GM19035 (cell line): ENCODE data around the gene CNOT1.
"Not testable (repeated sequence)": the region's sequence is repeated elsewhere in the genome, so short reads cannot be mapped to it uniquely, and the experiment has no call there.

Experiments used
- ATAC-seq: cut with Tn5 transposase; IDR thresholded peaks from one replicate; pipeline ENCODE4 v1.9.1; 2021; ENCODE audit not compliant: unreplicated experiment

The CNOT1 gene

DNA sequence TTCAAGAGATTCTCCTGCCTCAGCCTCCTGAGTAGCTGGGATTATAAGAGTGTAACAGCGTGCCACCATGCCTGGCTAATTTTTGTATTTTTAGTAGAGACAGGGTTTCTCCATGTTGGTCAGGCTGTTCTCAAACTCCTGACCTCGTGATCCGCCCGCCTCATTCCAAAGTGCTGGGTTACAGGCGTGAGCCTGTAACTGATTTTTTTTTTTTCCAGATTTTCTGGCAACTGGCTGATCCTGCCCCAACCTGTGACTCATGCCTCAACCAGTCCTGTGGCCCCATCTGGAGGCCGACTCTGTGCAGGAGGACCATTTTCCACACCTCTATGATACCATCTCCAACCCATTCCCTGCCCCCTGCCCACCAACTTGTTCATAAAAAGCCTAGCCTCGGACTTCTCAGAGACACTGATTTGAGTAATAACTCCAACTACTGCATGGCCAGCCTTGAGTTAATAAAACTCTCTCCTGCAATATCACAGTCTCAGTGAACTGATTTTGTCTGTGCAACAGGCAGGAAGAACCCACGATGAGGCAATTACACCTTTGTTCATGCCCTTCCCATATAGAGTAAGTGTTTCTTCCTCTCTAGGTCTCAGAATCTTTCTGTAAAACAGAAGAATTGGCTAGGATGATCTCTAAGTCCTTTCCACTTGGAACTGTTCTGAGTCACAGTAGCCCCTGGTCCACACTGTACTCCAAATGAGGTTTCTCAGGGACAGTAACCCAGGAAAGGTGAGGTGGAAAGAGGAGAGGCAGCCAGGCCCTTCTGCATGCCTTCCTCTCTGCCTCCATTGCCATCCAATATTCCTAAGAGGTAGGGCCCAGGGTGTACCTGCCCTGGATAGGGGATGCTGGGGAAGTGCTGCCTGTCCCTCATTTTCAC lies 8.8 kb upstream of the CNOT1 start:
- no peak for ATAC-seq

DNA sequence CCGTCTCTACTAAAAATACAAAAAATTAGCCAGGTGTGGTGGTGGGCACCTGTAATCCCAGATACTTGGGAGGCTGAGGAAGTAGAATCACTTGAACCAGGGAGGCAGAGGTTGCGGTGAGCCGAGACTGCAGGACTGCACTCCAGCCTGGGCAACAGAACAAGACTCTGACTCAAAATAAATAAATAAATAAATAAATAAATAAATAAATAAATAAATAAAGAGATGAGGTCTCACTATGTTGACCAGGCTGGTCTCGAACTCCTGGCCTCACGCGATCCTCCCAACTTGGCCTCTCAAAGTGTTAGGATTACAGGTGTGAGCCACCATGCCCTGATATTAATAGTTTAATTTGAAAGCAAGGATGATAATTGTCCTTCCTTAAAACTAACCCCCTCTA lies 7.4 kb upstream of the CNOT1 start:
- not testable (repeated sequence) for ATAC-seq

DNA sequence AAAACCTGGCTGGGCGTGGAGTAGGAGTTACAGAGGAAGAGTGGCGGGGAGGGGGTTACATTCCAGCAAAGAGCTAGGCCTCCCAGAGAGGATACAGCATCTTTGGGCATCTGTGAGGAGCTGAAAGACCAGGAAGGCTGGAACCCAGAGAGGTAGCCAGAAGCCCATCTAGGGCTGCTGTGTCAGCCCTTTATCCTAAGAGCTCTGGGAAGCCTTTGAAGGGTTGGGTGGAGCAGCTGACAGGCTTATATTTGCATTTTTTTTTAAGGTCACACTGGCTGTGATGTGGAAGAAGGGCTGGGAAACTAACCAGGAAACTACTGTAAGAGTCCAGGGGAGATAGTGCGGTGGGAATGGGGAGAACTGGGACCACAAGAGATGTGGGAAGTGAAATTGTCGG lies 6.8 kb upstream of the CNOT1 start:
- no peak for ATAC-seq

DNA sequence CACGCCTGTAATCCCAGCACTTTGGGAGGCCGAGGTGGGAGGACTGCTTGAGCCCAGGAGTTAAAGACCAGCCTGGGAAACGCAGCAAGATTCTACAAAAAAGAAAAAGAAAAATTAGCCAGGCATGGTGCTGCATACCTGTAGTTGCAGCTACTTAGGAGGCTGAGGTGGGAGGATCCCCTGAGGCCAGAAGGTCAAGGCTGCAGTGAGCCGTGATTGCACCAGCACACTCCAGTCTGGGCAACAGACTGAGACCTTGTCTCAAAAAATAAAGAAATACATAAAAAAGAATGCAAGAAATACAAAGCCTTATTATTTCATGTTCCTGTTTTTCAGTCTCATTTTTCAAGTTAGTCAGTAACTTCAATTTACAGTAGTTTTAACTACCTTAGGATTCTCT lies 5.9 kb upstream of the CNOT1 start:
- no peak for ATAC-seq

DNA sequence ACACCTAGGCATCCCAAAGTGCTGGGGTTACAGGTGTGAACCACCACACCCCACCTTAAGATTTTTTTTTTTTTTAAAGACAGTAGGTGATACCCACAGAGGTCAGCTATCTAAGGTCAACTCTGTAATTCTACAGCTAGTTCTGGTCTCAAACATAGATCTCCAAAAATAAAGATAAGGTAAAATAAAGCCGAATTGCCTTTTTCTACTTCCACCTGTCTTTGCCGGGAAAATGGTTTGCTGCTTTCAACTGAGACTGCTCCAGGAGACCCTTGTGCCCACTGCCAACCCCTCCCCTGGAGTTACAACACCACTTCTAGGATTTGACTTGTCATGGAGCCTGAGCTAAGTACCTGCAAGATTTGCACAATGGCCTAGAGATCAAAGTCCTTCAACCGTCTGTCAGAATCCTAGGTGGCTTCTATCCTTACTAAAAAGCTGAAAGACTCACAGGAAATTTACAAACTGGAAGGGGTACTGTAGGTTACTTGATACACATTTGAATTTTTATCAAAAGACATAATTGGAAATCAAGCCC lies 4.7 kb upstream of the CNOT1 start:
- no peak for ATAC-seq

DNA sequence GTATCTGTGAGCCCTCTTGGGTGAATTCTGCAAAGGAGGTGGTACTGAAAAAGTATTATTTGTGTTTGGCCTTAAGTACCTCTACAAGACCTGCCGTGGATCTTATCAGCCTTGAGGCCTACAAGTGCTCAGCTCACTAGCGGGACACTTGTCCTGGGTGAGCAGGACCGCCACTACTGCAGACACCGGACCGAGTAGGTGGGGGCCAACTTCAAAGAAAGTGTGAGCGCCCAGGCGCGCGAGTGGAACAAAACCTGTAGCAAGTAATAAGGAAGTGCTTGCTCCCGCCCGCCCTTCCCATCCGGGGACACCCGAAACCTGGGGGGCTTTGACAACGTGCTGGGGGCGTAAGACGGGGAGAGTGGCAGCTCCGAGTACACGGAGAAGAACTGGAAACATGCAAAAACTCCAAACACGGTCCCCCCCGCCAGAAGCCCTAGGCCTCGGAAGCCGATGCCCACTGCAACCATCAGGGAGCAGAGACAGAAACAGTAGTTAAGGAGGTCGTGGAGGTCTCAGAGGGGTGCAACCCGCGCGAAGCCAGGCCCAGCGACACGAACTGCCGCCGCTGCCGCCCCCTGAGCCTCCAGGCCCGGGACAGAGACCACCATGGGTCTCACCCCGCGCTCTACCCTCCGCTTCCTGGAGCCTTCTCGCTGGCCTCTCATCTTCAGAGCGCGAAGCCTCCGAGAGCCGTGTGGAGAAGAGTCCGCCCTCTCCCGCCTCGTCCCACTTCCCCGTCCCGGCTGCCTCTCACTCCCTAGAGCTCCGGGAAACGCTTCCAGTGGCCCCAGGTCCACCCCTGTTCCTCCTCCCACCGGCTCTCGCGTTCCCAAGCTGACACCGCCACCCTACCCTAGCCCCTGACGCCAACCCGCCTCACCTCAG lies 537 bp downstream of the CNOT1 start:
- ATAC-seq = peak; percentile 2

DNA sequence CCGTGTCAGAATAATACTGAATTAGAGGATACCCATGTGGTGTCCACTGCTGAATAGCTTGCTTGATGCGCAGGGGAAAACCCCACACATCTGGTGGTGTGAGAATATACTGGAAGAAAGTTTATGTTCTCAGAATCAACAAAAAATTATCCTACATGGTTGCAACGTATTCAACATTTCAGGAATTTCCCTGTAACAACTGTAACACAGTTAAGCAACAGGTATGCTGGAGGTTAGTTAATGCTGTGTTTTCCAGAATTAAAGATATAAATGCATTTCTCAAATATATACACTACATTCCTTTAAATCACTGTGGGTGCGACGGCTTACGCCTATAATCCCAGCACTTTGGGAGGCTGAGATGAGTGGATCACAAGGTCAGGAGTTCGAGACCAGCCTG lies 5.4 kb downstream of the CNOT1 start:
- no peak for ATAC-seq

DNA sequence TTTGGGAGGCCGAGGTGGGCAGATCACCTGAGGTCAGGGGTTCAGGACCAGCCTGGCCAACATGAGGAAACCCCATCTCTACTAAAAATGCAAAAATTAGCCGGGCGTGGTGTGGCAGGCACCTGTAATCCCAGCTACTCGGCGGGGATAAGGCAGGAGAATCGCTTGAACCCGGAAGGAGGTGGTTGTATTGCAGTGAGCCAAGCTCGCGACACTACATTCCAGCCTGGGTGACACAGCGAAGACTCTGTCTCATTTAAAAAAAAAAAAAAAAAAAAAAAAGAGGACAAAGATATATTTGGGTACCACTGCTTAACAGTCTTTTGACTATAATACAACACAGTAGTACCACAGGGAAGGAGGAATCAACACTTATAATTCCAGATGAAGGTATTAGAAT lies 9.2 kb downstream of the CNOT1 start:
- no peak for ATAC-seq

DNA sequence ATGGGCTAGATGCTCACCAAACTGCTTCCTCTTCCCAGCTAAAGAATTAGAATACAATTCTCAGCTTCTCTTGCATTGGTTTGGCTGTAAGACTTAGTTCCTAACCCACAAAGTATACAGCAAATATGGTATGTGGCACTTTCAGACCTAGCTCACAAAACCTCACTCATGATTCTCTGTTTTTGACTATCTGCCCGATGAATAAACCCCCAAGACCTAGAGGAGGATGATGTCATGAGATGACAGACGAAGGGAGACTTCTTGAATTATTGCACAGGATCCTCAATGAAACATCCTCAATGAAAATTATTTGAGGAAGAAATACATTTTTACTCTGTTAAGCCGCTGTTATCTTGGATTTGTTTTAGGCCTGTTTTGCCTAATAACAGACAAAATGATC lies 14.3 kb downstream of the CNOT1 start:
- no peak for ATAC-seq

DNA sequence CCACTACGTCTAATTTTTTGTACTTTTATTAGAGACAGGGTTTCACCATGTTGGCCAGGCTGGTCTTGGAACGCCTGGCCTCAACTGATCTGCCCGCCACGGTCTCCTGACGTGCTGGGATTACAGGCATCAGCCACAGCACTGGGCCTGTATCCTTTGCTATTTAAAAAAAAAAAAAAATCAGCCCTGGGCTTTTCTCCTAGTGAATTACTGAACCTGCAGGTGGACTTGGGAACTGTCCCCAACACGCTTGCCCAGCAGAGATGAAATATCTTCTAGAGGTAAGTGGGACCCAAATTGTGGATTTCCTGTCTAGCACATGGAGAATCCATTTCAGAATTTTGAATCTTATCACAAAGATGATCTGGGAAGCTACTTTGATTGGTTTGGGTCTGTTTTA lies 14.8 kb downstream of the CNOT1 start:
- no peak for ATAC-seq

DNA sequence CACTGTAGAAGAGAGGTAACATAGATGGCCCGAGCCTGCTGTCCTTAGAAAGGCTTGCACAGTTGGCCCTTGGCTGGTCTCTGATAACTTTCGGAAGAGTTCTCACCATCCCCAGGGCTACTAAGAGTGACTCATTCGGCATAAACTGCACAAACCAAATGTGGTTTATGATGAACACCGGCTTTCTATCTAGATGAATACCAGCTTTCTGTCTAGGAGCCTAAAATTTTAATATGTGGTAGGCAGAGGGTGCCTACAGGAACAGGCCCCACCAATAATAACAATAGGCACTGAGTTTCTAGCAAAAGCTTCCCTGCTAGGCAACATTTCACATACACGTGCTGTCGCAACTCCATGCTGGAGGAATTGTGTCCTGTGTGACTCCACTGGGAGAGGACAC lies 15.4 kb downstream of the CNOT1 start:
- no peak for ATAC-seq

DNA sequence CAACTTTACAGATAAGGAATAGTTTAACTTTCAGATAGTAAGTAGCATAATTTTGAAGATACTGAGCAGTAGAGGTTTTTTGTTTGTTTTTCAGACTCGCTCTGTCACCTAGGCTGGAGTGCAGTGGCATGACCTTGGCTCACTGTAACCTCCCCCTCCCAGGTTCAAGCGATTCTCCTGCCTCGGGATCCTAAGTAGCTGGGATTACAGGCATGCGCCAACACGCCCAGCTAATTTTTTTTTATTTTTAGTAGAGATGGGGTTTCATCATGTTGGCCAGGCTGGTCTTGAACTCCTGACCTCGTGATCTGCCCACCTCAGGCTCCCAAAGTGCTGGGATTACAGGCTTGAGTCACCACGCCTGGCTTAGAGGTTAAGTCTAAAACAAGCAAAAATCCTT lies 16.7 kb downstream of the CNOT1 start:
- not testable (repeated sequence) for ATAC-seq

DNA sequence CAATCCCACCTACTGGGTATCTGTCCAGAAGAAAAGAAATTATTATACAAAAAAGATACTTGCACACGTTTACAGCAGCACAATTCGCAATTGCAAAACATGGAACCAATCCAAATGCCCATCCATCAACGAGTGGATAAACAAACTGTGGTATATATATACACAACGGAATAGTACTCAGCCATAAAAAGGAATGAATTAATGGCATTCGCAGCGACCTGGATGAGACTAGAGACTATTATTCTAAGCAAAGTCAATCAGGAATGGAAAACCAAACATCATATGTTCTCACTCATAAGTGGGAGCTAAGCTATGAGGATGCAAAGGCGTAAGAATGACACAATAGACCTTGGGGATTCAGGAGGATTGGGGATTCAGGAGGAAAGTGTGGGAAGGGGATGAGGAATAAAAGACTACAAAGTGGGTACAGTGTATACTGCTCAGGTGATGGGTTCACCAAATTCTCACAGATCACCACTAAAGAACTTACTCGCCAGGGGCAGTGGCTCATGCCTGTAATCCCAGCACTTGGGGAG lies 21.0 kb downstream of the CNOT1 start:
- ATAC-seq = no peak

DNA sequence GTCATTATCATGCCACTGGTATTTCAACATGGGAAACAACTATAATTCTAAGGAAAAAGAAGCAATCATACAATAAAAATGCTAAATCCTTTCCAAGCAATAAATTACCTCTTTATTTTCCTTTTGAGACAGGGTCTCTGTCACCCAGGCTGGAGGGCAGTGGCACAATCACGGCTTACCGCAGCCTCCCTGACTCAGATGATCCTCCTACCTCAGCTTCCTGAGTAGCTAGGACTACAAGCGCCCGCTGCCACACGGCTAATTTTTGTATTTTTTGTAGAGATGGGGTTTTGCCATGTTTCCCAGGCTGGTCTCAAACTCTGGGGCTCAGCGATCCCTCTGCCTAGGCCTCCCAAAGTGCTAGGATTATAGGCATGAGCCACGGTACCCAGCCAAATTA lies 24.1 kb downstream of the CNOT1 start:
- no peak for ATAC-seq

DNA sequence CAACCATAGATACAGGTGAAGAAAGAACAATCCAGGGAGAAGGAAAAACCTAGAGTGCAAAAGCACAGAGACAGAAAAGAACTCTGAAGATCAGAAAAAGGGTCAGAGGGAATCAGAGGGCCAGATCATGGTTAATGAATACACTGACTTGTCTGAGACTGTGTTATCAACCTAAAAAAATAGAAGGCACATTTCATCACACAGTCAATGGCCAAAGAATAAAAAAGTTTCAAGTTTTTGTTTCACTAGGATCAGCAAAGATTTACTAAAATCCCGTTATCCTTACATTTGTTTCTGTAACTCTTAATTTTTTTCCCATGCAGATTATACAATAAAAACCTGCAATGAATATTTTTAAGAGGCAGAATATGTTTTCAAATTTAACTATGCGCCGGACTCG lies 38.5 kb downstream of the CNOT1 start:
- ATAC-seq = no peak

DNA sequence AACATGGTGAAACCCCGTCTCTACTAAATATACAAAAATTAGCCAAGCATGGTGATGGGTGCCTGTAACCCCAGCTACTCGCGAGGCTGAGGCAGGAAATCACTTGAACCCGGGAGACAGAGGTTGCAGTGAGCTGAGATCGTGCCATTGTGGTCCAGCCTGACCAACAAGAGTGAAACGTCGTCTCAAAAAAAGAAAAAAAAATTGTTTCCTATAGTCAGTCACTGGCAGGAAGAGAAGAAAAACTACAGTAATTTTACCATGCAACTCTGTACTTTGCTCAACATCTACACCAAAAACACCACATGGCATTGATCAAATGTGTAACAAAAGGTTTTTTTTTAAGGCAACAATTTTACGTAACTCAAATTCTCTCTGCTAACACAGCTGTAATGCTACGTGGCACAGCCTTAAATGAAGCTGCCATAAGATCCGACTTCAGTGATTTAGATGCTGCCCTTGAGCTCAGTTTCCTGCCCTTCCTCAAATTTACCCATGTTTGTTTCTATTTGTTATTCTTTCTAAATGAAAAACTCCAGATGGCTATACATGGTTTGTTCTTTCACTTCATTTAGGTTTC lies 40.2 kb downstream of the CNOT1 start:
- no peak for ATAC-seq

DNA sequence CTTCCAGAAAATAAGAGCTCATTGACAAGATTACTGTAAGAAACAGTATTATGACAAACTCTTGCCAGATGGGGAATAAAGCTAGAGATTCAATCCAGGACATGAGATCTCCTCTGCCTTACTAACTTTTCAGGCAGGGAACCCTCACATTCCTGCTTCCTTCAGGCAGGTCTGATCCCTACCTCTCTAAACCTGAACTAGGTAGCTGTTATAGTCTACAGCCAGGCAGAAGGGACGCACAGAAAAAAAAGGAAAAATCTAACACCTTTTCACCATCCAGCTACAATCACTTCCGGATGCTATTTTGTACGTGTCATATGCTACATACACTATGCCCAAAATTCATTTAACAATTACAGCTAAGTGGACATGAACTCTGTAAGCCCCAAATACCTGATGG lies 41.2 kb downstream of the CNOT1 start:
- no peak for ATAC-seq

DNA sequence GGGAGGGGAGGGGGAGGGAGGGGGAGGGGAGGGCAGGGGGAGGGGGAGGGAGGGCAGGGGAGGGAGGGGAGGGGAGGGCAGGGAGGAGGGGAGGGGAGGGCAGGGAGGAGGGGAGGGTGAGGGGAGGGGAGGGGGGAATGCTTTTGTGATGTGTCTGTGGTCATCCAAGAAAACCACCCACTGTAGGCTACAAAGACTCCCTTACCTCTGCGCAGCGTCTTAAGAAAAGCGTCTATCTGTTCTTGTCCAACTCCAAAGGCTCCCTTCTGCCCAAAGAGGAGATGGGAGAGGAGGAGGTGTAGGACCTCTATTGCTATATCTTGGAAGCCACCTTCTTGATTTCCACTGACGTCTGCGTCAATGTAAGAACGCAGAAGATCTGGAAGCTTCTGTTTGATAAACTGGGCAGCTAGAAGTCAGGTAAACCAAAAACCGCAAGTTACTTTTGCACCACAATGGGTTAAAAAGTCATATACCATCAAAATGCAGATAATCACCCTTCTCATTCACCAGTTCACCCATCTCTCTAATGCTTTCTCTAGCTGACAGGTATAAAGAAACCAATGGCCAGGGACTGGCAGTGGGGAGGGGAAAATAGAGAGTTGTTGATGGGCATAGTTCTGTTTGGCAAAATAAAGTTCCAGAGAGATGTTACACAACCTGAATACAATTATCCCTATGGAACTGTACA lies 43.1 kb downstream of the CNOT1 start:
- no peak for ATAC-seq

DNA sequence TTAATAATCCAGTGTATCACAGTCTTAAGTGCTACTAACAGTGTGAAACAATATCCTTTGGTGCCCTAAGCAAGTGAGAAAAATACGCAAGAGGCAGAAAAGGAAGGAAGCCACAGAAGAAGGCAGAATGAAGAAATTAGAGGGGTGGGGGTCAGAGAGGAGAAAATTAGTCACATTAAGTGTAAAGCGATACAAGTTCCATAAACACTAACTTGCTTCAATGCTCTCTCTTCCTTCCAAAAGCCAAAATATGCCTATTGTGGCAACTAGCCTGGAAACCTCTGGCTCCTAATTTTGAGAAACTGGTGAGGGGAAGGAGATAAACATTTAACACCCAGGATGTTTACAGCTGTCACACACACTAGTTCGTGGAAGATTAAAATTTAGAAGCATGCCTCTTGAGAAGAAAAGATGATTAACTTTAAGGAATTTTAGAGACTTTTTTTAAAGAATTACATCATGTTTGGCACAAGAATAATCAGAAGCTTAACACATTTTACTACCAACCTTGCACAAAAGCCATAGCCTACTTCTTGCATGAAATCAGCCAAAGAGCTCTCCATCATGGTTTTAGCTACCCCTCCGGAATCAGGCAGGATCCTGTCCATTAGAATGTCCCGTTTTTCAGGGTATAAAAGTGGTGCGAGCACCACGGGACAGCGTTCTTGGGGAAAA lies 44.7 kb downstream of the CNOT1 start:
- no peak for ATAC-seq
